Measurements from ENCODE around the gene ADGRB3. TPM values are rescaled to one million over a fixed set of nuclear protein-coding genes. Genes with fewer than 3 reads are reported as not detected.

Gene ADGRB3
- total RNA-seq, 1 donor from 2014 or later, result 1.8 TPM

DNA sequence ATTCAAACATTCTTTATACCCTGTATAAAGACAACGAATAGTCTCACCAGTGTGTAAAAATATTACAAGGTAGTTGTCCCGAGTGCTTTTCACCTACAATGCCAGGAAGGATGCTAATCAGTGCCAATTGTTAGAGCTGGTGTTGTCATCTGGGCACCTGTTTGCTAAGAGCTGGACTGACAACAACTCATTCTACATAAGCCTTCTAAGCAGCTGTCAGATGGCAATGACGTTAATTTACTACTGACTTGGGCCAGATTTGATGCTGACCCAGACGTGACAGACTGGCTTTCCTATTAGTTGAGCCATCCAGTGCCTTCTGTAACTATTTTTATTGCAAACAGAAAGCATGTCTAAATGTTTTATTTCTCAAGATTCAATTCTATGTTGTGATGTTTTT is 355.2 kb downstream of the ADGRB3 start:
- no peaks in the 10 kb centered on the region for H3K36me3 Mint-ChIP-seq (ENCODE audit: insufficient read depth)
- H3K27me3 Mint-ChIP-seq, result no peaks in the 10 kb centered on the region
- DNase-seq (ENCODE audit: low spot score, unreplicated experiment), result no peak
- H3K9me3 Mint-ChIP-seq (ENCODE audit: low read depth), result no peaks in the 10 kb centered on the region
- no peak overlapping the region for H3K27ac Mint-ChIP-seq
- H3K4me1 Mint-ChIP-seq (ENCODE audit: low read depth), result no peaks in the 10 kb centered on the region
- no peak overlapping the region for H3K4me3 Mint-ChIP-seq (ENCODE audit: low read depth)
- TF ChIP-seq, protein P1, sequence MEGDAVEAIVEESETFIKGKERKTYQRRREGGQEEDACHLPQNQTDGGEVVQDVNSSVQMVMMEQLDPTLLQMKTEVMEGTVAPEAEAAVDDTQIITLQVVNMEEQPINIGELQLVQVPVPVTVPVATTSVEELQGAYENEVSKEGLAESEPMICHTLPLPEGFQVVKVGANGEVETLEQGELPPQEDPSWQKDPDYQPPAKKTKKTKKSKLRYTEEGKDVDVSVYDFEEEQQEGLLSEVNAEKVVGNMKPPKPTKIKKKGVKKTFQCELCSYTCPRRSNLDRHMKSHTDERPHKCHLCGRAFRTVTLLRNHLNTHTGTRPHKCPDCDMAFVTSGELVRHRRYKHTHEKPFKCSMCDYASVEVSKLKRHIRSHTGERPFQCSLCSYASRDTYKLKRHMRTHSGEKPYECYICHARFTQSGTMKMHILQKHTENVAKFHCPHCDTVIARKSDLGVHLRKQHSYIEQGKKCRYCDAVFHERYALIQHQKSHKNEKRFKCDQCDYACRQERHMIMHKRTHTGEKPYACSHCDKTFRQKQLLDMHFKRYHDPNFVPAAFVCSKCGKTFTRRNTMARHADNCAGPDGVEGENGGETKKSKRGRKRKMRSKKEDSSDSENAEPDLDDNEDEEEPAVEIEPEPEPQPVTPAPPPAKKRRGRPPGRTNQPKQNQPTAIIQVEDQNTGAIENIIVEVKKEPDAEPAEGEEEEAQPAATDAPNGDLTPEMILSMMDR (IDR thresholded peaks at IDR 0.05; ENCODE audit: unreplicated experiment), result no peak

DNA sequence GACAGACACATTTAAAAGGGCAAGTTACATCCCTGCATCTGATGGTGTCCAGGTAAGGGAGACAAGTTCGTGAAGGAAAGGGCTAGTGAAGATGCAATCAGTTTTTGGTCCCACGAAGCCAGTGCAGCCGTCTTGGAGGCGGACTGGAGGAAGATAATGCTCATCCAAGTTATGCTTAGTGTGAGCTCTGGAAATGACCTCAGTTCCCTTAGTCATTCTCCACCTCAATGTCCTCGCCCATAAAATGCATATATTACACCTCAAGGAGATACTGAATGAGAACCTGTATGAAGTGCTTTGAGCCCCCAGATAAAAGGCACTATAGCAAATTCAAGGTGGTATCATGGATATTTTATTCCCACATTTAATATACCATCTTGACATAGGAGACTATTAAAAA is 358.8 kb downstream of the ADGRB3 start:
- TF ChIP-seq, protein P1 (IDR thresholded peaks at IDR 0.05; ENCODE audit: unreplicated experiment), result no peak
- H3K36me3 Mint-ChIP-seq (ENCODE audit: insufficient read depth), result no peaks in the 10 kb centered on the region
- H3K27me3 Mint-ChIP-seq, result no peaks in the 10 kb centered on the region
- DNase-seq (ENCODE audit: low spot score, unreplicated experiment), result no peak
- H3K4me1 Mint-ChIP-seq (ENCODE audit: low read depth), result no peaks in the 10 kb centered on the region
- no peak overlapping the region for H3K4me3 Mint-ChIP-seq (ENCODE audit: low read depth)
- no peak overlapping the region for H3K27ac Mint-ChIP-seq
- no peaks in the 10 kb centered on the region for H3K9me3 Mint-ChIP-seq (ENCODE audit: low read depth)

DNA sequence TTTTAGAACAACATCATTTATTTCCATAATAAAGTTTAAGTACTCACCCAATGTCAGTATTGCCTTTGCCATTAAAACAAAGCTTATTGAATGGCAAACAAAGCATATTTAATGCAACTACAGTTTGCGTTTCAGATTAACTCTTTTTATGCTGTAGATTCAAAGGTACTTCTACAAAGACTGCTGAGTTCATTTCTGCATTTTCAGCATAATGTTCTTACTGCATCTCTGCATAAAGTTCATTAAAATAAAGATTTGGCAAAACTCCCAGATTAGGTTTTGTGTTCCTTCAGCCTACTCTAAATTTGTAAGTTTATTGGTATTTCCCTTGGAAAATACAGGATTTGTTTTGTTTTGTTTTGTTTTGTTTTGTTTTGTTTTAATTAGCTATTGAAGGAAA is 359.4 kb downstream of the ADGRB3 start:
- H3K27ac Mint-ChIP-seq, result no peak overlapping the region
- no peaks in the 10 kb centered on the region for H3K36me3 Mint-ChIP-seq (ENCODE audit: insufficient read depth)
- no peaks in the 10 kb centered on the region for H3K4me1 Mint-ChIP-seq (ENCODE audit: low read depth)
- TF ChIP-seq, protein P1 (IDR thresholded peaks at IDR 0.05; ENCODE audit: unreplicated experiment), result no peak
- no peaks in the 10 kb centered on the region for H3K9me3 Mint-ChIP-seq (ENCODE audit: low read depth)
- no peaks in the 10 kb centered on the region for H3K27me3 Mint-ChIP-seq
- DNase-seq (ENCODE audit: low spot score, unreplicated experiment), result no peak
- no peak overlapping the region for H3K4me3 Mint-ChIP-seq (ENCODE audit: low read depth)

DNA sequence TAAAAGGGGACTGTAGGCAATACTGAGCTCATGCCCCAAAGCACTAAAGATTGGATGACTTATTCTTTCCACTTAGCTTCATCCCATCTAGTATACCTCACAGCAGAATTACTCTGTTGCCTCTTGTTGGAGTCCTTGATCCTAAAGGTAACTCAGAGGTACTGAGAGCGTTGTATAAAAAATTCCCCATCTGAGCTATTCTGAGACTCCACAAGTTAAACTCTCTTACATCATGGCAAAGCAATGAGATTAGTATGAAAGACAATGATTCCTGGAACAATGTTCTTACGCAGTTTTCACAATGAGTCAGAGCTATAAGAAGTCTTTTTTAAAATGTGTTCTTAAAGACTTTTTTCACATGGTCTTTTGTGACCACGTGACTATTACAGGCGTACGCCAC is 370.1 kb downstream of the ADGRB3 start:
- Mint-ChIP-seq H3K4me1 (ENCODE audit: low read depth) (no peaks in the 10 kb centered on the region), H3K9me3 (ENCODE audit: low read depth) (no peaks in the 10 kb centered on the region), H3K27me3 (no peaks in the 10 kb centered on the region), H3K36me3 (ENCODE audit: insufficient read depth) (no peaks in the 10 kb centered on the region), H3K27ac (no peak overlapping the region), H3K4me3 (ENCODE audit: low read depth) (no peak overlapping the region)
- TF ChIP-seq, protein P1 (IDR thresholded peaks at IDR 0.05; ENCODE audit: unreplicated experiment), result no peak
- no peak for DNase-seq (ENCODE audit: low spot score, unreplicated experiment)

DNA sequence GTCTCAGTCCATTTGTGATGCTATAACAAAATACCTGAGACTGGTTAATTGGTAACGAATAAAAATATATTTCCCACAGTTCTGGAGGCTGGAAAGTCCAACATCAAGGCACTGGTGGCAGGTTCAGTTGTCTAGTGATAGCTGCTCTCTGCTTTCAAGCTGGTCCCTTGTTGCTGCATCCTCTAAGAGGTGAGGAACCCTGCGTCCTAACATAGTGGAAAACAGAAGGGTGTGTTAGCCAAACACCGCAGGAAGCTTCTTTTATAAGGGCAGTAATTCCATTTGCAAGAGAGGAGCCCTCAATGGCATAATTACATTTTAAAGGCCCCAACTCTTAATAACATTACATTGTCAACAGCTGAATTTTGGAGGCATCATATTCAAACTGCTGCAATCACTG is 372.7 kb downstream of the ADGRB3 start:
- no peaks in the 10 kb centered on the region for H3K27me3 Mint-ChIP-seq
- H3K4me3 Mint-ChIP-seq (ENCODE audit: low read depth), result no peak overlapping the region
- no peak for DNase-seq (ENCODE audit: low spot score, unreplicated experiment)
- no peaks in the 10 kb centered on the region for H3K4me1 Mint-ChIP-seq (ENCODE audit: low read depth)
- TF ChIP-seq, protein P1 (IDR thresholded peaks at IDR 0.05; ENCODE audit: unreplicated experiment), result no peak
- H3K36me3 Mint-ChIP-seq (ENCODE audit: insufficient read depth), result no peaks in the 10 kb centered on the region
- H3K27ac Mint-ChIP-seq, result no peak overlapping the region
- H3K9me3 Mint-ChIP-seq (ENCODE audit: low read depth), result no peaks in the 10 kb centered on the region
